Retina (tissue), 1 donor: Measurements from ENCODE around the gene CRYGN.
A peak's percentile ranks its signal among the peaks of the same experiment; 100 is the strongest.

Source experiments
- DNase-seq: peaks from one replicate; pipeline ENCODE4 v3.0.0-alpha.2; 2016

CRYGN gene

GRCh38 chr7:151389096-151389767 is 50.7 kb downstream of the CRYGN start:
- no peak for DNase-seq

GRCh38 chr7:151388430-151388829 is 51.5 kb downstream of the CRYGN start:
- DNase-seq, result no peak

- DNase-seq, result no peak
Observed at GRCh38 chr7:151388007-151388297, 52.0 kb downstream of the CRYGN start.

GRCh38 chr7:151387161-151388006 is 52.6 kb downstream of the CRYGN start:
- no peak for DNase-seq

- DNase-seq, result no peak
Observed at GRCh38 chr7:151386301-151387160, 53.4 kb downstream of the CRYGN start.

- no peak for DNase-seq
Observed at GRCh38 chr7:151385626-151386300, 54.2 kb downstream of the CRYGN start.

GRCh38 chr7:151384776-151385625 is 54.9 kb downstream of the CRYGN start:
- no peak for DNase-seq

GRCh38 chr7:151384352-151384697 is 55.6 kb downstream of the CRYGN start:
- no peak for DNase-seq

GRCh38 chr7:151383638-151384351 is 56.1 kb downstream of the CRYGN start:
- DNase-seq, result no peak

GRCh38 chr7:151382079-151382885 is 57.7 kb downstream of the CRYGN start:
- DNase-seq, result peak; percentile 66

- DNase-seq, result peak; percentile 48
Observed at GRCh38 chr7:151381348-151382078, 58.4 kb downstream of the CRYGN start.

- DNase-seq, result no peak
Observed at GRCh38 chr7:151381098-151381347, 58.9 kb downstream of the CRYGN start.

- DNase-seq, result no peak
Observed at GRCh38 chr7:151380199-151381097, 59.5 kb downstream of the CRYGN start.

- no peak for DNase-seq
Observed at GRCh38 chr7:151379534-151380198, 60.3 kb downstream of the CRYGN start.

- no peak for DNase-seq
Observed at GRCh38 chr7:151379193-151379520, 60.8 kb downstream of the CRYGN start.
